PC-3 (cell line): ENCODE measurements around the gene OXT. TPM values are rescaled to one million over a fixed set of nuclear protein-coding genes. Genes with fewer than 3 reads are reported as not detected.

Experiments used
- ATAC-seq: fragments of 200-7000 bp; cut with Tn5 transposase; 2 replicates; pipeline ENCODE4 v1.9.1; 2020; ENCODE audit warnings: mild to moderate bottlenecking, moderate library complexity
- BruUV-seq: library from RNA; stranded (reverse); fragments of 400-500 nt; replicated peaks from 2 replicates; lab custom pipeline; 2021; lab: Mats Ljungman, UMichigan
- CTCF ChIA-PET: fragments of 300-600 bp; sonication (Branson Sonifier 250); formaldehyde crosslinking; loops from one replicate; lab custom pipeline; 2022; ENCODE audit warnings: antibody characterized with exemption; lab: Charles Lee
- POLR2A ChIA-PET: fragments of 300-600 bp; sonication (Branson Sonifier 250); formaldehyde crosslinking; loops from one replicate; lab custom pipeline; 2022; ENCODE audit warnings: antibody characterized with exemption; ENCODE audit not compliant: unreplicated experiment; lab: Charles Lee
- DNase-seq: peaks from one replicate; pipeline ENCODE4 v3.0.0-alpha.2; 2015
- H2AFZ ChIP-seq: fragments of 300-600 bp; sonication (generic); 2 replicates; pipeline ENCODE4 v1.6.0; 2016; ENCODE audit warnings: antibody characterized with exemption, low read length
- H3F3A ChIP-seq: fragments of 300-600 bp; sonication (generic); one replicate; pipeline ENCODE4 v1.6.0; 2017; ENCODE audit warnings: antibody characterized with exemption, low read length, control low read depth, mild to moderate bottlenecking; ENCODE audit not compliant: unreplicated experiment
- H3K27ac ChIP-seq: fragments of 300-600 bp; sonication (generic); 2 replicates; pipeline ENCODE4 v1.5.1; 2016; ENCODE audit warnings: mild to moderate bottlenecking, low read length
- H3K27me3 ChIP-seq: fragments of 300-600 bp; sonication (generic); 2 replicates; pipeline ENCODE4 v1.6.1; 2016; ENCODE audit warnings: low read length, mixed read lengths
- H3K36me3 ChIP-seq: fragments of 300-600 bp; sonication (generic); 2 replicates; pipeline ENCODE4 v1.6.1; 2016; ENCODE audit warnings: low read depth, mixed run types, low read length, mixed read lengths
- H3K4me1 ChIP-seq: fragments of 300-600 bp; sonication (generic); 2 replicates; pipeline ENCODE4 v1.5.1; 2016; ENCODE audit warnings: low read length; ENCODE audit not compliant: insufficient read depth
- H3K4me2 ChIP-seq: fragments of 300-600 bp; sonication (generic); 2 replicates; pipeline ENCODE4 v1.6.0; 2016; ENCODE audit warnings: low read length
- H3K4me3 ChIP-seq: fragments of 300-600 bp; sonication (generic); 2 replicates; pipeline ENCODE4 v1.5.1; 2016; ENCODE audit warnings: mild to moderate bottlenecking, low read length, mixed read lengths
- H3K79me2 ChIP-seq: fragments of 300-600 bp; sonication (generic); 2 replicates; pipeline ENCODE4 v1.6.1; 2017; ENCODE audit warnings: low read length, mixed read lengths
- H3K9ac ChIP-seq: fragments of 300-600 bp; sonication (generic); 2 replicates; pipeline ENCODE4 v1.6.0; 2016; ENCODE audit warnings: mild to moderate bottlenecking, low read length
- H3K9me2 ChIP-seq: fragments of 300-600 bp; sonication (generic); replicated peaks from 2 replicates; pipeline ENCODE4 v1.6.1; 2016; ENCODE audit warnings: mixed run types, low read length, mixed read lengths
- H3K9me3 ChIP-seq: fragments of 300-600 bp; sonication (generic); 2 replicates; pipeline ENCODE4 v1.6.1; 2016; ENCODE audit warnings: low read length, mixed read lengths
- H4K20me1 ChIP-seq: fragments of 300-600 bp; sonication (generic); 2 replicates; pipeline ENCODE4 v1.6.1; 2016; ENCODE audit warnings: low read length, mixed read lengths
- EZH2 ChIP-seq: fragments of 300-600 bp; sonication (generic); IDR thresholded peaks from one replicate; pipeline ENCODE4 v1.6.1; 2017; ENCODE audit warnings: antibody characterized with exemption, mild to moderate bottlenecking, low read length; ENCODE audit not compliant: unreplicated experiment
- EZH2phosphoT487 ChIP-seq: fragments of 300-600 bp; sonication (generic); IDR thresholded peaks from 2 replicates; pipeline ENCODE4 v1.6.1; 2018; ENCODE audit warnings: mild to moderate bottlenecking, antibody characterized with exemption, low read length, borderline replicate concordance
- intact Hi-C: fragments of 100-400 bp; cut with micrococcal nuclease; formaldehyde crosslinking; loops from 2 replicates; pipeline ENCODE4 v1.9.0; 2023
- total RNA-seq: library from RNA; depleted of rRNA; stranded (reverse); fragments of >200 nt; gene quantifications from 2 replicates; pipeline ENCODE4 v1.2.3, GENCODE V29; 2014
- TF ChIP-seq, protein P1 (sequence below): fragments of 300-600 bp; sonication (generic); conservative IDR thresholded peaks from 2 replicates; pipeline ENCODE4 v1.5.1; 2017; ENCODE audit warnings: antibody characterized with exemption, low read depth, mild to moderate bottlenecking, low read length

The OXT gene
- total RNA-seq, 1 experiment from 2014 or later: not detected

DNA sequence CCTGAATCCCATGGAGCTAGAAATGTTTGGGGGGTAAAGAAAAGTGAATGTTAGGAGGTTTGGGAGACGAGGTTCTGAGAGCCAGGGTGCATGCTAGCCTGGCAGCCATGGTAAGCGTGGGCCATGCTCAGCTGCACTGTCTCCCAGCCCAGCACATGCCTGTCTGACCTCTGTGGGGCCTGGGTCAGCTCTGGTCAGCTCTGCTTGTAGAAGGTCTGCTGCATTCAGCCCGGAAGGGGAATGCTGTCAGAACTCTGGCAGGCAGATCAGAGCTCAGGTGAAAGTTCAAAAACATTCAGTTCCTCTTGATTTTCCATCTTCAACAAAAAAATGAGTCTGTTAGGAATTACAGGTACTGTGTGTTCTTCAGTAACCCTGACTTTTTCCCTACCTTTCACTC lies 33.8 kb upstream of the OXT start:
- Histone ChIP-seq H3K9me2 (no peaks in the 10 kb centered on the region), H3K4me3 (no peak overlapping the region), H2AFZ (no peak overlapping the region), H3K27ac (no peak overlapping the region), H3K4me1 (peaks cover 10% of the 10 kb centered on the region), H4K20me1 (no peaks in the 10 kb centered on the region), H3K9me3 (no peaks in the 10 kb centered on the region), H3F3A (no peaks in the 10 kb centered on the region), H3K27me3 (no peaks in the 10 kb centered on the region), H3K9ac (no peak overlapping the region), H3K4me2 (no peak overlapping the region), H3K36me3 (peaks cover 12% of the 10 kb centered on the region; the same call in 1 of the 2 replicates), H3K79me2 (no peaks in the 10 kb centered on the region)
- no TSS peak for BruUV-seq
- intact Hi-C loops: no loop called here
- no peak for TF ChIP-seq EZH2
- TF ChIP-seq EZH2phosphoT487: no peak
- TF ChIP-seq, protein P1, sequence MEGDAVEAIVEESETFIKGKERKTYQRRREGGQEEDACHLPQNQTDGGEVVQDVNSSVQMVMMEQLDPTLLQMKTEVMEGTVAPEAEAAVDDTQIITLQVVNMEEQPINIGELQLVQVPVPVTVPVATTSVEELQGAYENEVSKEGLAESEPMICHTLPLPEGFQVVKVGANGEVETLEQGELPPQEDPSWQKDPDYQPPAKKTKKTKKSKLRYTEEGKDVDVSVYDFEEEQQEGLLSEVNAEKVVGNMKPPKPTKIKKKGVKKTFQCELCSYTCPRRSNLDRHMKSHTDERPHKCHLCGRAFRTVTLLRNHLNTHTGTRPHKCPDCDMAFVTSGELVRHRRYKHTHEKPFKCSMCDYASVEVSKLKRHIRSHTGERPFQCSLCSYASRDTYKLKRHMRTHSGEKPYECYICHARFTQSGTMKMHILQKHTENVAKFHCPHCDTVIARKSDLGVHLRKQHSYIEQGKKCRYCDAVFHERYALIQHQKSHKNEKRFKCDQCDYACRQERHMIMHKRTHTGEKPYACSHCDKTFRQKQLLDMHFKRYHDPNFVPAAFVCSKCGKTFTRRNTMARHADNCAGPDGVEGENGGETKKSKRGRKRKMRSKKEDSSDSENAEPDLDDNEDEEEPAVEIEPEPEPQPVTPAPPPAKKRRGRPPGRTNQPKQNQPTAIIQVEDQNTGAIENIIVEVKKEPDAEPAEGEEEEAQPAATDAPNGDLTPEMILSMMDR: no peak
- no peak for ATAC-seq
- ChIA-PET POLR2A (no interaction called here), CTCF (no interaction called here)
- no peak for DNase-seq

- no peak overlapping the region for H3K9ac ChIP-seq
- no peaks in the 10 kb centered on the region for H3K79me2 ChIP-seq
- ATAC-seq (no peak), DNase-seq (no peak)
- no peak overlapping the region for H3K4me3 ChIP-seq
- no peaks in the 10 kb centered on the region for H3K9me3 ChIP-seq
- H3K36me3 ChIP-seq: peaks cover 12% of the 10 kb centered on the region; the same call in 1 of the 2 replicates
- no peaks in the 10 kb centered on the region for H3F3A ChIP-seq
- peaks cover 10% of the 10 kb centered on the region for H3K4me1 ChIP-seq
- TF ChIP-seq EZH2phosphoT487 (no peak), EZH2 (no peak)
- TF ChIP-seq, protein P1: no peak
- H2AFZ ChIP-seq: no peak overlapping the region
- no peak overlapping the region for H3K4me2 ChIP-seq
- H3K27ac ChIP-seq: no peak overlapping the region
- no peaks in the 10 kb centered on the region for H3K27me3 ChIP-seq
- ChIA-PET CTCF (no interaction called here), POLR2A (no interaction called here)
- no peaks in the 10 kb centered on the region for H3K9me2 ChIP-seq
- TSS peak; percentile 25 for BruUV-seq
- no peaks in the 10 kb centered on the region for H4K20me1 ChIP-seq
- intact Hi-C loops: no loop called here
Observed at GRCh38 chr20:3038454-3038853, 33.0 kb upstream of the OXT start.

- no peaks in the 10 kb centered on the region for H3K9me2 ChIP-seq
- no peaks in the 10 kb centered on the region for H3K27me3 ChIP-seq
- H3K36me3 ChIP-seq: peaks cover 12% of the 10 kb centered on the region; the same call in 1 of the 2 replicates
- peaks cover 10% of the 10 kb centered on the region for H3K4me1 ChIP-seq
- H3K79me2 ChIP-seq: no peaks in the 10 kb centered on the region
- intact Hi-C loops: no loop called here
- H3K27ac ChIP-seq: no peak overlapping the region
- H3K9me3 ChIP-seq: no peaks in the 10 kb centered on the region
- ATAC-seq (no peak), DNase-seq (no peak)
- ChIA-PET POLR2A (no interaction called here), CTCF (no interaction called here)
- no peak overlapping the region for H3K4me2 ChIP-seq
- no peaks in the 10 kb centered on the region for H3F3A ChIP-seq
- BruUV-seq: no TSS peak
- no peak overlapping the region for H2AFZ ChIP-seq
- no peak for TF ChIP-seq EZH2
- TF ChIP-seq, protein P1: no peak
- H3K9ac ChIP-seq: no peak overlapping the region
- no peaks in the 10 kb centered on the region for H4K20me1 ChIP-seq
- H3K4me3 ChIP-seq: no peak overlapping the region
Observed at GRCh38 chr20:3039426-3039825, 32.0 kb upstream of the OXT start.
